Mesodermal cell (in vitro differentiated cells): ENCODE results near the gene CUTC.

Experiments used
- H3K27ac ChIP-seq: 2 replicates; pipeline ENCODE4 v1.7.0; 2013; ENCODE audit warnings: mild to moderate bottlenecking, low read depth, low read length, moderate library complexity; ENCODE audit not compliant: severe bottlenecking
- H3K36me3 ChIP-seq: 2 replicates; pipeline ENCODE4 v1.7.1; 2013; ENCODE audit warnings: mild to moderate bottlenecking, low read length, moderate library complexity; ENCODE audit not compliant: control insufficient read depth, insufficient read depth
- H3K4me1 ChIP-seq: one replicate; pipeline ENCODE4 v1.7.1; 2013; ENCODE audit warnings: mild to moderate bottlenecking, low read length; ENCODE audit not compliant: insufficient read depth, control insufficient read depth, poor library complexity, severe bottlenecking
- H3K4me3 ChIP-seq: 2 replicates; pipeline ENCODE4 v1.7.0; 2013; ENCODE audit warnings: low read length, control low read depth, mild to moderate bottlenecking; ENCODE audit not compliant: insufficient read depth, poor library complexity, severe bottlenecking; ENCODE audit errors: extremely low read depth
- H3K9me3 ChIP-seq: 2 replicates; pipeline ENCODE4 v1.7.1; 2013; ENCODE audit warnings: mild to moderate bottlenecking, low read length, moderate library complexity; ENCODE audit not compliant: control insufficient read depth
- WGBS, 2 experiments: methylation state at CpG; one replicate each; pipeline ENCODE4 v1.1.5; 2013; ENCODE audit warnings: missing lambda C conversion rate in 2 of 2; ENCODE audit not compliant: insufficient coverage in 2 of 2; 5-methylcytosine and 5-hydroxymethylcytosine counted together

Gene CUTC

GRCh38 chr10:99784727-99785441 is 52.9 kb downstream of the CUTC start:
- H3K9me3 ChIP-seq = no peaks in the 10 kb centered on the region
- H3K36me3 ChIP-seq = no peaks in the 10 kb centered on the region
- 87 to 95% methylated on average over 3 to 4 of the region's 6 CpGs for WGBS, 2 experiments
- no peak overlapping the region for H3K27ac ChIP-seq
- no peak overlapping the region for H3K4me3 ChIP-seq
- peaks cover 8% of the 10 kb centered on the region for H3K4me1 ChIP-seq

- WGBS, 2 experiments = 88% methylated on average over 5 to 6 of the region's 6 CpGs
- Histone ChIP-seq H3K9me3 (no peaks in the 10 kb centered on the region), H3K27ac (no peak overlapping the region), H3K36me3 (no peaks in the 10 kb centered on the region), H3K4me1 (peaks cover 2% of the 10 kb centered on the region), H3K4me3 (no peak overlapping the region)
Measured at GRCh38 chr10:99785646-99786045, 53.6 kb downstream of the CUTC start.

- Histone ChIP-seq H3K4me1 (no peaks in the 10 kb centered on the region), H3K36me3 (no peaks in the 10 kb centered on the region), H3K4me3 (no peak overlapping the region), H3K27ac (no peak overlapping the region), H3K9me3 (no peaks in the 10 kb centered on the region)
- 83% methylated on average over 3 of the region's 5 CpGs; no CpG with 5 or more reads in 1 of the 2 experiments for WGBS, 2 experiments
Measured at GRCh38 chr10:99787311-99787710, 55.3 kb downstream of the CUTC start.

- 76 to 90% methylated on average over 2 to 4 of the region's 7 CpGs for WGBS, 2 experiments
- H3K9me3 ChIP-seq = no peaks in the 10 kb centered on the region
- H3K4me3 ChIP-seq = no peak overlapping the region
- no peaks in the 10 kb centered on the region for H3K36me3 ChIP-seq
- no peaks in the 10 kb centered on the region for H3K4me1 ChIP-seq
- H3K27ac ChIP-seq = no peak overlapping the region
Measured at GRCh38 chr10:99787782-99788445, 55.9 kb downstream of the CUTC start.

GRCh38 chr10:99788598-99789256 is 56.7 kb downstream of the CUTC start:
- Histone ChIP-seq H3K27ac (no peak overlapping the region), H3K36me3 (no peaks in the 10 kb centered on the region), H3K9me3 (no peaks in the 10 kb centered on the region), H3K4me1 (no peaks in the 10 kb centered on the region), H3K4me3 (no peak overlapping the region)
- 90 to 100% methylated on average over 2 to 3 of the region's 6 CpGs for WGBS, 2 experiments

- H3K4me1 ChIP-seq = no peaks in the 10 kb centered on the region
- WGBS, 2 experiments = 100% methylated on average over 3 of the region's 3 CpGs; no CpG with 5 or more reads in 1 of the 2 experiments
- no peak overlapping the region for H3K27ac ChIP-seq
- no peaks in the 10 kb centered on the region for H3K9me3 ChIP-seq
- no peak overlapping the region for H3K4me3 ChIP-seq
- H3K36me3 ChIP-seq = no peaks in the 10 kb centered on the region
Measured at GRCh38 chr10:99791831-99792230, 59.8 kb downstream of the CUTC start.

GRCh38 chr10:99793819-99794218 is 61.8 kb downstream of the CUTC start:
- no peak overlapping the region for H3K27ac ChIP-seq
- 88 to 100% methylated on average over 1 of the region's 4 CpGs for WGBS, 2 experiments
- H3K9me3 ChIP-seq = no peaks in the 10 kb centered on the region
- no peaks in the 10 kb centered on the region for H3K4me1 ChIP-seq
- no peaks in the 10 kb centered on the region for H3K36me3 ChIP-seq
- no peak overlapping the region for H3K4me3 ChIP-seq

- no peak overlapping the region for H3K27ac ChIP-seq
- no peak overlapping the region for H3K4me3 ChIP-seq
- no peaks in the 10 kb centered on the region for H3K36me3 ChIP-seq
- no peaks in the 10 kb centered on the region for H3K4me1 ChIP-seq
- 88 to 89% methylated on average over 6 of the region's 6 CpGs for WGBS, 2 experiments
- no peaks in the 10 kb centered on the region for H3K9me3 ChIP-seq
Measured at GRCh38 chr10:99796928-99797327, 64.9 kb downstream of the CUTC start.

GRCh38 chr10:99798031-99798430 is 66.0 kb downstream of the CUTC start:
- WGBS, 2 experiments = 94 to 100% methylated on average over 2 to 4 of the region's 4 CpGs

GRCh38 chr10:99798920-99799319 is 66.9 kb downstream of the CUTC start:
- no peaks in the 10 kb centered on the region for H3K4me1 ChIP-seq
- no peak overlapping the region for H3K4me3 ChIP-seq
- H3K36me3 ChIP-seq = no peaks in the 10 kb centered on the region
- H3K9me3 ChIP-seq = no peaks in the 10 kb centered on the region
- 78 to 90% methylated on average over 2 to 3 of the region's 3 CpGs for WGBS, 2 experiments
- H3K27ac ChIP-seq = no peak overlapping the region

More at GRCh38 chr10:99798031-99798430, 66.0 kb downstream of the CUTC start:
- H3K4me1 ChIP-seq = no peaks in the 10 kb centered on the region
- H3K4me3 ChIP-seq = no peak overlapping the region
- no peaks in the 10 kb centered on the region for H3K9me3 ChIP-seq
- no peak overlapping the region for H3K27ac ChIP-seq
- H3K36me3 ChIP-seq = no peaks in the 10 kb centered on the region
